Central memory CD8-positive, alpha-beta T cell (primary cell): ENCODE data around the gene MINDY1.

Experiments used
- ATAC-seq: fragments of 150-1000 bp; cut with Tn5 transposase; replicated peaks from 2 replicates; pipeline ENCODE4 v1.10.0; 2022; ENCODE audit warnings: mild to moderate bottlenecking, moderate FRiP score, moderate number of reproducible peaks; ENCODE audit not compliant: poor library complexity, severe bottlenecking; ENCODE audit errors: extremely low read depth
- DNase-seq, 2 donors: peaks; one replicate each; pipeline ENCODE4 v3.0.0; 2021; ENCODE audit warnings: low spot score in 2 of 2
- H3K27ac Mint-ChIP-seq: one replicate; pipeline ENCODE4 v1.8.0; 2022; ENCODE audit warnings: low read depth, mild to moderate bottlenecking, moderate library complexity, mixed read lengths
- H3K27me3 Mint-ChIP-seq: one replicate; pipeline ENCODE4 v1.8.0; 2022; ENCODE audit warnings: mixed read lengths
- H3K36me3 Mint-ChIP-seq: one replicate; pipeline ENCODE4 v1.8.0; 2022; ENCODE audit warnings: mild to moderate bottlenecking, moderate library complexity, mixed read lengths; ENCODE audit not compliant: insufficient read depth
- H3K4me1 Mint-ChIP-seq: one replicate; pipeline ENCODE4 v1.8.0; 2022; ENCODE audit warnings: mixed read lengths
- H3K4me3 Mint-ChIP-seq: one replicate; pipeline ENCODE4 v1.8.0; 2022; ENCODE audit warnings: mild to moderate bottlenecking, moderate library complexity, mixed read lengths
- H3K9me3 Mint-ChIP-seq: one replicate; pipeline ENCODE4 v1.8.0; 2022; ENCODE audit warnings: mixed read lengths

Gene MINDY1

DNA sequence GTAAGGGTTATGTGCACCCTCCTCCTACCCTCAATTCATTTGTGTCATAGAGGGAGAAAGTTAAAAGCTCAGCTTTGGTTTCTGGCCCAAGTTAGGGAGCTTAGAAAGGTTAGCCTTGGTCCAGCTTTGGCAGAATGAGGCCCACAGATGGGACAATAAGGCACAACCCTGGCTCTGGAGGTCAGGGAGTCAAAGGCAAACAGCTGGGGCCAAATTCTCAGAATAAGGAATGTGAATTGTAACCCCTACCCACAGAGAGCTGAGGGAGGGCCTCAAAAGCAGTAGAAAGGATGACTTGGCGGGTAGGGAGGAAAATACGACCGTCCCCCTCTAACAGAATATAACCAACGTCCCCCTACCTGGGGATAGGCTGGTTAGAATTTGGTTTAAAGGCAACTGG lies 41.1 kb downstream of the MINDY1 start:
- peaks cover 31% of the 10 kb centered on the region for H3K4me1 Mint-ChIP-seq
- H3K27me3 Mint-ChIP-seq, result no peaks in the 10 kb centered on the region
- DNase-seq (no peak), ATAC-seq (no peak)
- H3K36me3 Mint-ChIP-seq, result peaks cover 46% of the 10 kb centered on the region
- H3K9me3 Mint-ChIP-seq, result no peaks in the 10 kb centered on the region
- H3K27ac Mint-ChIP-seq, result no peak overlapping the region
- no peak overlapping the region for H3K4me3 Mint-ChIP-seq

GRCh38 chr1:150964164-150964489 lies 42.6 kb downstream of the MINDY1 start:
- Mint-ChIP-seq H3K27me3 (no peaks in the 10 kb centered on the region), H3K36me3 (peaks cover 59% of the 10 kb centered on the region), H3K27ac (peak overlapping the region; percentile 82), H3K4me3 (no peak overlapping the region), H3K9me3 (no peaks in the 10 kb centered on the region), H3K4me1 (peaks cover 24% of the 10 kb centered on the region)
- no peak for ATAC-seq
- DNase-seq, result no peak

- H3K27ac Mint-ChIP-seq, result peak overlapping the region; percentile 82
- H3K27me3 Mint-ChIP-seq, result no peaks in the 10 kb centered on the region
- ATAC-seq (no peak), DNase-seq (no peak)
- peaks cover 64% of the 10 kb centered on the region for H3K36me3 Mint-ChIP-seq
- H3K4me3 Mint-ChIP-seq, result no peak overlapping the region
- H3K9me3 Mint-ChIP-seq, result no peaks in the 10 kb centered on the region
- H3K4me1 Mint-ChIP-seq, result peaks cover 18% of the 10 kb centered on the region
Observed at GRCh38 chr1:150963321-150964163, 43.2 kb downstream of the MINDY1 start.

GRCh38 chr1:150961756-150962155 lies 44.9 kb downstream of the MINDY1 start:
- no peaks in the 10 kb centered on the region for H3K27me3 Mint-ChIP-seq
- H3K9me3 Mint-ChIP-seq, result no peaks in the 10 kb centered on the region
- DNase-seq (no peak), ATAC-seq (no peak)
- H3K4me3 Mint-ChIP-seq, result no peak overlapping the region
- peaks cover 70% of the 10 kb centered on the region for H3K36me3 Mint-ChIP-seq
- peaks cover 6% of the 10 kb centered on the region for H3K4me1 Mint-ChIP-seq
- no peak overlapping the region for H3K27ac Mint-ChIP-seq

- Mint-ChIP-seq H3K4me1 (peaks cover 6% of the 10 kb centered on the region), H3K36me3 (peaks cover 71% of the 10 kb centered on the region), H3K9me3 (no peaks in the 10 kb centered on the region), H3K27ac (no peak overlapping the region), H3K4me3 (no peak overlapping the region), H3K27me3 (no peaks in the 10 kb centered on the region)
- ATAC-seq, result no peak
- no peak for DNase-seq
Observed at GRCh38 chr1:150960646-150961045, 46.1 kb downstream of the MINDY1 start.

- DNase-seq (no peak), ATAC-seq (no peak)
- no peaks in the 10 kb centered on the region for H3K4me1 Mint-ChIP-seq
- no peaks in the 10 kb centered on the region for H3K27me3 Mint-ChIP-seq
- H3K4me3 Mint-ChIP-seq, result no peak overlapping the region
- H3K36me3 Mint-ChIP-seq, result peaks cover 72% of the 10 kb centered on the region
- H3K9me3 Mint-ChIP-seq, result no peaks in the 10 kb centered on the region
- no peak overlapping the region for H3K27ac Mint-ChIP-seq
Observed at GRCh38 chr1:150957666-150958065, 49.0 kb downstream of the MINDY1 start.

DNA sequence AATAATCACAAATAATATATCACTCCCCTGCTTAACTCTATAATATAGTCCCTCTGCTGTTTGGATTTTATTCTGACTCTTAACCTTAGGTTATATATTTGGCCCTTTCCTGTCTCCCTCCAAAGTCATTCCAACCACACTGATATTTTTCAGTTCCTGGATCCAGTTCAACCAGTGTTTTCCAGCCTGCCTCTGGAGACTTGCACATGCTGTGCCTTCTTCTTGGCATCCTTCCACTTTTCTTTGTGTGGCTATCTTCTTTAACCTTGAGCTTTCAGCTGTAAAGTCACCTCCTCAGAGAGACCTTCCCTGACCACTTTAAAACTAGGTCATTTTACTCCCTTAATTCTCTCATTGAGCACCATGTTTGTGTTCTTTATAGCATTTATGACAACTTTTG lies 51.4 kb downstream of the MINDY1 start:
- Mint-ChIP-seq H3K4me3 (no peak overlapping the region), H3K9me3 (no peaks in the 10 kb centered on the region), H3K27me3 (no peaks in the 10 kb centered on the region), H3K27ac (peak overlapping the region; percentile 65), H3K36me3 (peaks cover 72% of the 10 kb centered on the region), H3K4me1 (no peaks in the 10 kb centered on the region)
- DNase-seq (no peak), ATAC-seq (no peak)

GRCh38 chr1:150954708-150955107 lies 52.0 kb downstream of the MINDY1 start:
- peaks cover 72% of the 10 kb centered on the region for H3K36me3 Mint-ChIP-seq
- H3K9me3 Mint-ChIP-seq, result no peaks in the 10 kb centered on the region
- DNase-seq, result no peak
- H3K27me3 Mint-ChIP-seq, result no peaks in the 10 kb centered on the region
- no peak overlapping the region for H3K4me3 Mint-ChIP-seq
- H3K27ac Mint-ChIP-seq, result no peak overlapping the region
- H3K4me1 Mint-ChIP-seq, result no peaks in the 10 kb centered on the region
- ATAC-seq, result no peak
